Measurements from ENCODE around the gene DYSF.
"Not testable (repeated sequence)": the region's sequence is repeated elsewhere in the genome, so short reads cannot be mapped to it uniquely, and the experiment has no call there.

DYSF gene

GRCh38 chr2:71484354-71484753 lies 31.0 kb downstream of the DYSF start:
- no peaks in the 10 kb centered on the region for H3K9me3 Mint-ChIP-seq
- peaks cover 8% of the 10 kb centered on the region for H3K27me3 Mint-ChIP-seq (ENCODE audit: low read depth, poor library complexity)
- peaks cover 35% of the 10 kb centered on the region for H3K4me1 Mint-ChIP-seq
- no peak for DNase-seq
- no peak overlapping the region for H3K4me3 Mint-ChIP-seq
- no peak for TF ChIP-seq CTCF (IDR thresholded peaks at IDR 0.05)
- H3K27ac Mint-ChIP-seq = no peak overlapping the region
- no peaks in the 10 kb centered on the region for H3K36me3 Mint-ChIP-seq (ENCODE audit: low read depth)

- Mint-ChIP-seq H3K4me3 (no peak overlapping the region), H3K27ac (no peak overlapping the region), H3K4me1 (peaks cover 37% of the 10 kb centered on the region), H3K36me3 (ENCODE audit: low read depth) (no peaks in the 10 kb centered on the region), H3K27me3 (ENCODE audit: low read depth, poor library complexity) (peaks cover 10% of the 10 kb centered on the region), H3K9me3 (no peaks in the 10 kb centered on the region)
- TF ChIP-seq CTCF (IDR thresholded peaks at IDR 0.05) = no peak
- DNase-seq = no peak
These were observed 33.7 kb downstream of the DYSF start for GRCh38 chr2:71486881-71487640.

GRCh38 chr2:71491551-71491950 lies 38.2 kb downstream of the DYSF start:
- not testable (repeated sequence) for H3K4me3 Mint-ChIP-seq; H3K27ac Mint-ChIP-seq; H3K36me3 Mint-ChIP-seq (ENCODE audit: low read depth); H3K9me3 Mint-ChIP-seq; DNase-seq
- Mint-ChIP-seq H3K4me1 (peaks cover 22% of the 10 kb centered on the region), H3K27me3 (ENCODE audit: low read depth, poor library complexity) (peaks cover 10% of the 10 kb centered on the region)

- Mint-ChIP-seq H3K27ac (no peak overlapping the region), H3K27me3 (ENCODE audit: low read depth, poor library complexity) (peaks cover 10% of the 10 kb centered on the region), H3K36me3 (ENCODE audit: low read depth) (no peaks in the 10 kb centered on the region), H3K4me1 (peaks cover 17% of the 10 kb centered on the region), H3K9me3 (no peaks in the 10 kb centered on the region), H3K4me3 (no peak overlapping the region)
- DNase-seq = no peak
- TF ChIP-seq CTCF (IDR thresholded peaks at IDR 0.05) = no peak
These were observed 38.8 kb downstream of the DYSF start for GRCh38 chr2:71492112-71492511.

- no peak overlapping the region for H3K4me3 Mint-ChIP-seq
These were observed 40.7 kb downstream of the DYSF start for GRCh38 chr2:71494091-71494490.

GRCh38 chr2:71494523-71495155 lies 41.3 kb downstream of the DYSF start:
- Mint-ChIP-seq H3K4me3 (no peak overlapping the region), H3K27me3 (ENCODE audit: low read depth, poor library complexity) (peaks cover 5% of the 10 kb centered on the region), H3K27ac (no peak overlapping the region), H3K36me3 (ENCODE audit: low read depth) (no peaks in the 10 kb centered on the region), H3K4me1 (peaks cover 5% of the 10 kb centered on the region), H3K9me3 (no peaks in the 10 kb centered on the region)
- TF ChIP-seq CTCF (IDR thresholded peaks at IDR 0.05) = no peak
- DNase-seq = no peak

More at GRCh38 chr2:71494091-71494490, 40.7 kb downstream of the DYSF start:
- TF ChIP-seq CTCF (IDR thresholded peaks at IDR 0.05) = no peak
- Mint-ChIP-seq H3K27me3 (ENCODE audit: low read depth, poor library complexity) (peaks cover 3% of the 10 kb centered on the region), H3K4me1 (peaks cover 10% of the 10 kb centered on the region), H3K9me3 (no peaks in the 10 kb centered on the region), H3K36me3 (ENCODE audit: low read depth) (no peaks in the 10 kb centered on the region), H3K27ac (no peak overlapping the region)
- no peak for DNase-seq
